DOHH2 (cell line): Measurements from ENCODE around the gene LATS2.

Experiments used
- CTCF ChIP-seq: fragments of 200-600 bp; sonication (generic); IDR thresholded peaks from one replicate; pipeline ENCODE4 v1.5.1; 2014; ENCODE audit warnings: antibody characterized with exemption, mild to moderate bottlenecking, low read depth, low read length; ENCODE audit not compliant: poor library complexity, severe bottlenecking
- EZH2phosphoT487 ChIP-seq: fragments of 200-600 bp; sonication (generic); IDR thresholded peaks from 2 replicates; pipeline ENCODE4 v1.6.1; 2017; ENCODE audit warnings: borderline replicate concordance, mild to moderate bottlenecking, antibody characterized with exemption, low read length, moderate library complexity, mixed read lengths

DNA sequence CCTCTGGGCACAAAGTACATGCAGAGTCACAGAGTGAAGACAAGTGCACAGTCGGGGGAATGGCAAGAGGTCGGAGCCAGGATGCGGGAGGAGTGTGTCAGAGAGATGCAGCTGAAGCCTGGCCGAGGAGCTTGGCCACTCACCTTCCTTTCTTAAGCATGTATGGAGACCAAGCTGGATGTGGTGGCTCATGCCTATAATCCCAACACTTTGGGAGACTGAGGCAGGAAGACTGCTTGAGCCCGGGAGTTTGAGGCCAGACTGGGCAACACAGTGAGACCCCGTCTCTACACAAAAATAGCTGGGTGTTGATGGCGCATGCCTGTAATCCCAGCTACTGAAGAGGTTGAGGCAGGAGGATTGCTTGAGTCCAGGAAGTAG, 67.0 kb downstream of the LATS2 start:
- TF ChIP-seq CTCF (no peak), EZH2phosphoT487 (no peak)
